ENCODE measurements around the gene TPRG1L. TPM values are rescaled to one million over a fixed set of nuclear protein-coding genes. Genes with fewer than 3 reads are reported as not detected.

Gene TPRG1L
- total RNA-seq, 4 donors from 2014 or later = 36.8 to 55.3 (median 50.3) TPM

DNA sequence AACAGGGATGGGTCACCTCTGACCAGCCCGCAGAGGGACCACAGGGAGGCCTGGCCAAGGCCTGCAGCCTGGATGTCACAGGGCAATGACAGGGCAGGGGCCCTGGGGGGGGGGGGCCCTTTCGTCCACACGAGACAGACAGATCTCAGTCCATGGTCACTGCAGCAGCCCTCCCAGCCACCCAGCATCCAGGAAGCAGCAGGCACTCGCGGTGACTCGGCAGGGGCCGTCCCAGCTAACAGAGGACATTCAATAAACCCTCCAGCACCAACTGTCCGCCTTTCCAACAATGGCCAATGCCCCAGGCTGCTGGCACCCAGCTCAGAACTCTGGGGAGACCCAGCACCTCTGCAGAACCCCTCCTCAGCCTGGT lies 46.4 kb upstream of the TPRG1L start:
- Histone ChIP-seq H3K4me1 (peaks cover 0 to 8% (median 0%) of the 10 kb centered on the region in 4 donors), H3K27ac (replicated peaks in 1 of 4) (no peak overlapping the region), H3K9me3 (no peaks in the 10 kb centered on the region), H3K4me3 (no peak overlapping the region), H3K27me3 (peaks cover 0 to 32% (median 0%) of the 10 kb centered on the region in 4 donors), H3K36me3 (no peaks in the 10 kb centered on the region)
- no CpG with 5 or more reads among the region's 8 CpGs for WGBS
- DNase-seq (ENCODE audit: extremely low spot score) = no peak
- intact Hi-C loops (cut with DNase I) = no loop called here
- TF ChIP-seq CTCF (IDR thresholded peaks at IDR 0.05) (no peak), EP300 (IDR thresholded peaks at IDR 0.05) (no peak), POLR2A (IDR thresholded peaks at IDR 0.05; ENCODE audit: low read depth) (no peak), POLR2AphosphoS5 (IDR thresholded peaks at IDR 0.05) (no peak)

DNA sequence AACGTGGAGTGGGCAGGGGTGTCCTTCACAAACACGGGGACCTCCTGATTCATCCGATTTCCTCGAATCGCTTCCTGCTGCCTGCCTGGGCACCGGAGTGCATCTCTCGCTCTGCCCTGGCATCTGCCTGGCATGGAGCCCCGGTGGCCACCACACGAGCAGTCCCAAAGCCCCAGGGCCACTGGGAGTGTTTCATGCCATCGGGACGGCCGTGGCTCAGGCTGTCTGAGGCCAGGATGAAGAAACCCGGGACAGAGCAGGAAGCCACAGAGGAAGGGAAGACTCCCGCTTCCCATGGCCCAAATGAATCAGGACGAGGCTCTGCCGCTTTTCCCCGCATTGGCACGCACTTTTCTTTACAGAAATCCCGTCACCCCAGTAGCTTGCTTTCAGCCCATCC lies 45.9 kb upstream of the TPRG1L start:
- no peaks in the 10 kb centered on the region for H3K36me3 ChIP-seq
- peaks cover 0 to 4% (median 0%) of the 10 kb centered on the region in 4 donors for H3K4me1 ChIP-seq
- peaks cover 0 to 32% (median 0%) of the 10 kb centered on the region in 4 donors for H3K27me3 ChIP-seq
- 91% methylated on average over 9 of the region's 19 CpGs for WGBS
- H3K4me3 ChIP-seq = no peak overlapping the region
- intact Hi-C loops (cut with DNase I) = no loop called here
- TF ChIP-seq CTCF (IDR thresholded peaks at IDR 0.05) (no peak), POLR2AphosphoS5 (IDR thresholded peaks at IDR 0.05) (no peak), EP300 (IDR thresholded peaks at IDR 0.05) (no peak), POLR2A (IDR thresholded peaks at IDR 0.05; ENCODE audit: low read depth) (no peak)
- no peaks in the 10 kb centered on the region for H3K9me3 ChIP-seq
- no peak overlapping the region for H3K27ac ChIP-seq (replicated peaks in 1 of 4)
- no peak for DNase-seq (ENCODE audit: extremely low spot score)

- 89% methylated on average over 9 of the region's 16 CpGs for WGBS
- H3K4me3 ChIP-seq = no peak overlapping the region
- intact Hi-C loops (cut with DNase I) = no loop called here
Observed at GRCh38 chr1:3579626-3580025, 45.2 kb upstream of the TPRG1L start.

DNA sequence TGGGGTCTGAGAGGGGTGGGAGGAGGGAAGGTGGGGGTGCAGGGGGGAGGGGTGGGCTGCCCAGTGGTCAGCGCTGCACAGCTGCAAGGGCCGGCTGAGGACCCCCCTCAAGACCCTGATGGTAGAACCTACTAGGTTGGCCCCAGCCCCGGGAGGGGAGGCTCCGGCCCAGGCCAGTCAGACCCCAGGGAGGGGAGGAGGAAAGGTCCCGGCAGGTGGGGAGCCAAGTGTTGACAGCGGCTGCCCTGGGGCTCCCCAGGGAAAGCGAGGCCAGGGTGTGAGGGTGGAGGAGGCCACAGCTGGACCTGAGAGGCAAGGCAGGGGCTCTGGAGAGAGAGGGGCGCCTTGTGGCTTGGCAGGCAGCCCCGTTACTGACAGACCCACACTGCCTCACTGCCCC lies 44.6 kb upstream of the TPRG1L start:
- Histone ChIP-seq H3K27me3 (peaks cover 0 to 32% (median 0%) of the 10 kb centered on the region in 4 donors), H3K9me3 (no peaks in the 10 kb centered on the region), H3K36me3 (no peaks in the 10 kb centered on the region), H3K4me1 (peaks cover 0 to 4% (median 0%) of the 10 kb centered on the region in 4 donors), H3K27ac (replicated peaks in 1 of 4) (no peak overlapping the region), H3K4me3 (no peak overlapping the region)
- no peak for TF ChIP-seq POLR2AphosphoS5 (IDR thresholded peaks at IDR 0.05)
- TF ChIP-seq POLR2A (IDR thresholded peaks at IDR 0.05; ENCODE audit: low read depth) = no peak
- TF ChIP-seq EP300 (IDR thresholded peaks at IDR 0.05) = no peak
- TF ChIP-seq CTCF (IDR thresholded peaks at IDR 0.05) = no peak
- 89% methylated on average over 7 of the region's 9 CpGs for WGBS
- DNase-seq (ENCODE audit: extremely low spot score) = no peak
- intact Hi-C loops (cut with DNase I) = no loop called here

More at GRCh38 chr1:3579626-3580025, 45.2 kb upstream of the TPRG1L start:
- peaks cover 0 to 4% (median 0%) of the 10 kb centered on the region in 4 donors for H3K4me1 ChIP-seq
- H3K9me3 ChIP-seq = no peaks in the 10 kb centered on the region
- no peak for DNase-seq (ENCODE audit: extremely low spot score)
- H3K36me3 ChIP-seq = no peaks in the 10 kb centered on the region
- peaks cover 0 to 32% (median 0%) of the 10 kb centered on the region in 4 donors for H3K27me3 ChIP-seq
- no peak overlapping the region for H3K27ac ChIP-seq (replicated peaks in 1 of 4)
- no peak for TF ChIP-seq CTCF (IDR thresholded peaks at IDR 0.05)
- TF ChIP-seq POLR2A (IDR thresholded peaks at IDR 0.05; ENCODE audit: low read depth) = no peak
- TF ChIP-seq EP300 (IDR thresholded peaks at IDR 0.05) = no peak
- no peak for TF ChIP-seq POLR2AphosphoS5 (IDR thresholded peaks at IDR 0.05)

Measured in esophagus muscularis mucosa (tissue), 4 donors.